Fibroblast of lung (primary cell): ENCODE data around the gene C3AR1.

ENCODE experiments used
- EZH2 ChIP-seq: IDR thresholded peaks from 2 replicates; pipeline ENCODE4 v1.5.1; 2012; ENCODE audit warnings: low read length, control low read depth, mild to moderate bottlenecking; ENCODE audit errors: missing control alignments
- TF ChIP-seq, protein P1 (sequence below), 2 donors: IDR thresholded peaks in 1 of 2; conservative IDR thresholded peaks in 1 of 2; 1 replicate in 1 of 2; 2 replicates in 1 of 2; pipeline ENCODE4 v1.5.1; 2011 to 2012; ENCODE audit warnings: low read length in 2 of 2, control low read depth in 1 of 2, inconsistent platforms in 1 of 2, low read depth in 1 of 2, mild to moderate bottlenecking in 1 of 2

DNA sequence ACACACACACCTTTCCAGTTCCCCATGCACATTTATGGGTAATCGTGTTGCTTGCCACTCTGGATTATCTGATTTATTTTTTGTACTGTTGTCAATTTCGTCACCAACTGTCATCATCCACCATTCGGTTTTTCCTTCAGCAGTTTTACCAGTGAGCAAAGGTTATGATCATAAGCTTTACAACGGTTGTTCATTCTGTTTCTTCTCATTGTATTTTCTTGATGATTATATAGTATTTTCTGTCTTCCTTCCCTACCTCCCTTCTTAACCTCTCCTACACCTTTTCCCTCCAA, 16.6 kb upstream of the C3AR1 start:
- TF ChIP-seq, protein P1, sequence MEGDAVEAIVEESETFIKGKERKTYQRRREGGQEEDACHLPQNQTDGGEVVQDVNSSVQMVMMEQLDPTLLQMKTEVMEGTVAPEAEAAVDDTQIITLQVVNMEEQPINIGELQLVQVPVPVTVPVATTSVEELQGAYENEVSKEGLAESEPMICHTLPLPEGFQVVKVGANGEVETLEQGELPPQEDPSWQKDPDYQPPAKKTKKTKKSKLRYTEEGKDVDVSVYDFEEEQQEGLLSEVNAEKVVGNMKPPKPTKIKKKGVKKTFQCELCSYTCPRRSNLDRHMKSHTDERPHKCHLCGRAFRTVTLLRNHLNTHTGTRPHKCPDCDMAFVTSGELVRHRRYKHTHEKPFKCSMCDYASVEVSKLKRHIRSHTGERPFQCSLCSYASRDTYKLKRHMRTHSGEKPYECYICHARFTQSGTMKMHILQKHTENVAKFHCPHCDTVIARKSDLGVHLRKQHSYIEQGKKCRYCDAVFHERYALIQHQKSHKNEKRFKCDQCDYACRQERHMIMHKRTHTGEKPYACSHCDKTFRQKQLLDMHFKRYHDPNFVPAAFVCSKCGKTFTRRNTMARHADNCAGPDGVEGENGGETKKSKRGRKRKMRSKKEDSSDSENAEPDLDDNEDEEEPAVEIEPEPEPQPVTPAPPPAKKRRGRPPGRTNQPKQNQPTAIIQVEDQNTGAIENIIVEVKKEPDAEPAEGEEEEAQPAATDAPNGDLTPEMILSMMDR (conservative IDR thresholded peaks at IDR 0.05 in 1 of 2, IDR thresholded peaks at IDR 0.05 in 1 of 2; ENCODE audit: low read depth in 1 of 2, low read length in 2 of 2) = no peak
- TF ChIP-seq EZH2 = no peak
